RWPE1 (cell line): ENCODE data around the gene EIF2S3.
A peak's percentile ranks its signal among the peaks of the same experiment; 100 is the strongest.

Source experiments
- CTCF ChIA-PET: fragments of 350-600 bp; sonication (Branson Sonifier 250); formaldehyde crosslinking; extraction: SDS; loops from one replicate; lab custom pipeline; 2021; lab: Yijun Ruan, JAX
- POLR2A ChIA-PET: fragments of 400-600 bp; formaldehyde crosslinking; extraction: SDS; loops from one replicate; lab custom pipeline; 2020; ENCODE audit warnings: antibody characterized with exemption; ENCODE audit not compliant: low non-redundant PET; lab: Yijun Ruan, JAX
- DNase-seq: peaks from one replicate; pipeline ENCODE4 v3.0.0; 2012; ENCODE audit warnings: low spot score
- H3K27ac ChIP-seq: fragments of 450-650 bp; 2 replicates; pipeline ENCODE4 v1.5.1; 2017
- TF ChIP-seq, protein P1 (sequence below): fragments of 450-650 bp; conservative IDR thresholded peaks from 2 replicates; pipeline ENCODE4 v1.5.1; 2017; ENCODE audit warnings: low read depth, mild to moderate bottlenecking

EIF2S3 gene

DNA sequence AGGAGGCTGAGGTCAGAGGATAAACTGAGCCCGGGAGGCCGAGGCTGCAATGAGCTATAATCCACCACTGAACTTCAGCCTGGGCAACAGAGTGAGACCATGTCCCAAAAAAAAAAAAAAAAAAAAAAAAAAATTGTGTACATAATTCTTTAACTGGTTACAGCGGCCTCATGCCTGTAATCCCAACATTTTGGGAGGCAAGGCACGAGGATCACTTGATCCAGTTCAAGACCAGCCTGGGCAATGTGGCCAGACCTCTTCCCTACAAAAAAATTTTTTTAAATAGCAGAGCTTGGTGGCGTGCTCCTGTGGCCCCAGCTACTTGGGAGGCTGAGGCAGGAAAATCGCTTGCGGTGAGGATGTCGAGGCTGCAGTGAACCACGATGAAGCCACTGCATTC lies 37.1 kb upstream of the EIF2S3 start:
- CTCF ChIA-PET = no interaction called here
- POLR2A ChIA-PET = no interaction called here

DNA sequence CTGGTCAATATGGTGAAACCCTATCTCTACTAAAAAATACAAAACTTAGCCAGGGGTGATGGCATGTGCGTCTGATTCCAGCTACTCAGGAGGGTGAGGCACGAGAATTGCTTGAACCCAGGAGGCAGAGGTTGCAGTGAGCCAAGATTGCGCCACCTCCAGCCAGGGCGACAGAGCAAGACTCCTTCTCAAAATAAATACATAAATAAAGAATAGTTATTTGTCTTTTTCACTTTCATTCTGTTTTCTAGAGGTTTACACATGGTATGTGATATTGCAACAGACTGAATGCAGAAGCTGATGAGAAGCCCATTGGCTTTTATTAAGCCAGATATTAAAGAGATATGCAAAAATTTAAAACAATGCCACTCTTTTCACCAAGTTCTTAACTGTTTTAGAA lies 35.9 kb upstream of the EIF2S3 start:
- CTCF ChIA-PET = no interaction called here
- H3K27ac ChIP-seq = no peak overlapping the region
- TF ChIP-seq, protein P1, sequence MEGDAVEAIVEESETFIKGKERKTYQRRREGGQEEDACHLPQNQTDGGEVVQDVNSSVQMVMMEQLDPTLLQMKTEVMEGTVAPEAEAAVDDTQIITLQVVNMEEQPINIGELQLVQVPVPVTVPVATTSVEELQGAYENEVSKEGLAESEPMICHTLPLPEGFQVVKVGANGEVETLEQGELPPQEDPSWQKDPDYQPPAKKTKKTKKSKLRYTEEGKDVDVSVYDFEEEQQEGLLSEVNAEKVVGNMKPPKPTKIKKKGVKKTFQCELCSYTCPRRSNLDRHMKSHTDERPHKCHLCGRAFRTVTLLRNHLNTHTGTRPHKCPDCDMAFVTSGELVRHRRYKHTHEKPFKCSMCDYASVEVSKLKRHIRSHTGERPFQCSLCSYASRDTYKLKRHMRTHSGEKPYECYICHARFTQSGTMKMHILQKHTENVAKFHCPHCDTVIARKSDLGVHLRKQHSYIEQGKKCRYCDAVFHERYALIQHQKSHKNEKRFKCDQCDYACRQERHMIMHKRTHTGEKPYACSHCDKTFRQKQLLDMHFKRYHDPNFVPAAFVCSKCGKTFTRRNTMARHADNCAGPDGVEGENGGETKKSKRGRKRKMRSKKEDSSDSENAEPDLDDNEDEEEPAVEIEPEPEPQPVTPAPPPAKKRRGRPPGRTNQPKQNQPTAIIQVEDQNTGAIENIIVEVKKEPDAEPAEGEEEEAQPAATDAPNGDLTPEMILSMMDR = no peak
- POLR2A ChIA-PET = no interaction called here
- DNase-seq = no peak

More for the DNA sequence above, 37.1 kb upstream of the EIF2S3 start:
- H3K27ac ChIP-seq = no peak overlapping the region
- TF ChIP-seq, protein P1 = no peak
- DNase-seq = no peak

DNA sequence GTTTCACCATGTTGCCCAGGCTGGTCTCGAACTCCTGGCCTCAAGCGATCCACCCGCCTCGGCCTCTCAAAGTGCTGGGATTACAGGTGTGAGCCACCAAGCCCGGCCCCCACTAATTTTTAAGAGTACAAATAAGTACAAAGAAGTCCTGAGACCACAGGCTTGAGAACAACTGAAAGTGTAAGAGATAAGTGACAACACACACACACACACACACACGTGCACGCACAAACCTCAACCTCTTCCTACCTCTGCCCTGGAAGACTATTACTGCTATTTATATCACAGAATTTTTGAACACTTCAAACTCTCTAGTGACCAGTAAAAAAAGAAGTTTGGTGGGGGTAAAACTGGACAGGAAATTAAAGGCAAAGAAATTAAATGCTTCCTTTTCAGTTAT lies 35.3 kb upstream of the EIF2S3 start:
- no peak for DNase-seq
- no peak overlapping the region for H3K27ac ChIP-seq
- ChIA-PET POLR2A (no interaction called here), CTCF (no interaction called here)
- TF ChIP-seq, protein P1 = no peak

DNA sequence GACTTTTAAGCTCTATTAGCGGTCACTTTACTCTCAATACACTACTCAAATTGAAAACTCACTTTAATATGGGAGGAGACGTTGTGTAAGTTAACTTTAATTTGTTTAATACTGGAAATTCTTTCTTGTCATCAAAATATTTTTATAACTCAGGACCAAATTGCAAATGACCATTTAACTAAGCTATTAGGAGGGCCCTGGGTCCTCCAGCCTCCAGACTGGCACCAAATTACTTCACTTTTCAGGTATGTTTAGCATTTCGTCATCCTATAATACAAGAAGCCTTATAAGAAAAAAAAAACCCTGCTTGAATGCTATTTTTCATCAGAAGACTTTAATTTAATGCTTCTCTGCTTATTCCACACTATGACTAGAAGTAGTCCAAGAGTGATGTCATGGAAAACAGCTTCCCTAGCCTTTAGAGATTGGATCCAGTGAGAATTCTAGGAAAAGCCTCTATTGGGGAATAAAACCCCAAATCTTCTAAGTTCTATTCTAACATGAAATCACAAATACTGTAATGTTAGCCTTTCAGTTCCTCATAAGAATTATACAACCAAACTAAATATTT lies 34.4 kb upstream of the EIF2S3 start:
- POLR2A ChIA-PET = no interaction called here
- TF ChIP-seq, protein P1 = no peak
- no peak overlapping the region for H3K27ac ChIP-seq
- CTCF ChIA-PET = no interaction called here
- no peak for DNase-seq

DNA sequence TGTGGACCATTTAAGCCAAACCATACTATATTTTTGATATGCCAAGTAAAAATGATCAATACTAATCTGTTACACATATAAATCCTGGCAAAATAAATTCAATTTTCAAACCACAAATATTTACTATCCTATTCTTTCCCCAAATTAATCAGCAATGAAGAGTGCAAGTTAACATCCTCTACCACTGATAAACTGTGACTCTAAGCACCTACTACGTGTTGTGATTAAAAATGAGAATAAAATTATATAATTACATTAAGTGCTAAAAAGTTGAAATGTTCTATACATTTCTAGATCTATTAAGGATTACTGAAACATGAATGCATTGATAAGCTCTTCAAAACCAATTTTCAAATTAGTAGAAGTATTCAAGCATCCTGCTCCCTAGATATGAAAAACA lies 31.2 kb upstream of the EIF2S3 start:
- no peak for DNase-seq
- TF ChIP-seq, protein P1 = no peak
- ChIA-PET CTCF (no interaction called here), POLR2A (no interaction called here)
- H3K27ac ChIP-seq = no peak overlapping the region

DNA sequence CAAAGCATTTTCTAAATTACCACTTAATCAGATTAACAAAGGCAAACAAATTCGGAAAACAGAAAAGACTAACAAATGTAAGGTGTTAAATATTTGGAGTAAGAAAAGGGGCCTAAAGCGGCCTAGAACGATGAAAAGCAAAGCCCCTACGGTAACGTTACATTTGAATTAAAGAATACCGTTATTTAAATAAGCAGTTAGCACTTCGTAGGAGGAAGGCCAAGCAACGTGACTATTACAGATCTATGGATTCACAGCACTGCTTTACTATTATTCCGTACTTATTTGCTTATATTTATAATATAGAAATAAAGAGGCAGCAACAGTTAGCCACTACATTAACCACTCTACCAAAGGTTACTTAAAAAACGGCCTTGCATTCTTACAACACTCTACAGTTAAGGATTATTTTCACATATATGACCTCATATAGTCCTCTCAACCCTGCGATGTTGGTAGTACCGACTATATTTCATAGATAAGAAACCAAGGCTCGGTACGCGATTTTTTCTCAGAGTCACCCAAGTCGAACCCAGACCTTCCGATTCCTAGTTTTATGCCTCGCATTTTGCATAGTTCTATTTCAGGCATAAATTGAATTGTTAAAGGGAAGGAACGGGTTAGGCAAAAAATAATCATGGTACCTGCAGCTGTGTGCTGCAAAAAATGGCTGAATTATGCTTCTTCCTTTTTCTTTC lies 30.6 kb upstream of the EIF2S3 start:
- ChIA-PET POLR2A (no interaction called here), CTCF (no interaction called here)
- DNase-seq = no peak
- H3K27ac ChIP-seq = peak overlapping the region; percentile 91
- TF ChIP-seq, protein P1 = no peak
